ENCODE results near the gene GRIFIN. TPM values are rescaled to one million over a fixed set of nuclear protein-coding genes. Genes with fewer than 3 reads are reported as not detected.
"Not testable (repeated sequence)": the region's sequence is repeated elsewhere in the genome, so short reads cannot be mapped to it uniquely, and the experiment has no call there.

Gene GRIFIN
- total RNA-seq, 1 experiment from 2014 or later = not detected

DNA sequence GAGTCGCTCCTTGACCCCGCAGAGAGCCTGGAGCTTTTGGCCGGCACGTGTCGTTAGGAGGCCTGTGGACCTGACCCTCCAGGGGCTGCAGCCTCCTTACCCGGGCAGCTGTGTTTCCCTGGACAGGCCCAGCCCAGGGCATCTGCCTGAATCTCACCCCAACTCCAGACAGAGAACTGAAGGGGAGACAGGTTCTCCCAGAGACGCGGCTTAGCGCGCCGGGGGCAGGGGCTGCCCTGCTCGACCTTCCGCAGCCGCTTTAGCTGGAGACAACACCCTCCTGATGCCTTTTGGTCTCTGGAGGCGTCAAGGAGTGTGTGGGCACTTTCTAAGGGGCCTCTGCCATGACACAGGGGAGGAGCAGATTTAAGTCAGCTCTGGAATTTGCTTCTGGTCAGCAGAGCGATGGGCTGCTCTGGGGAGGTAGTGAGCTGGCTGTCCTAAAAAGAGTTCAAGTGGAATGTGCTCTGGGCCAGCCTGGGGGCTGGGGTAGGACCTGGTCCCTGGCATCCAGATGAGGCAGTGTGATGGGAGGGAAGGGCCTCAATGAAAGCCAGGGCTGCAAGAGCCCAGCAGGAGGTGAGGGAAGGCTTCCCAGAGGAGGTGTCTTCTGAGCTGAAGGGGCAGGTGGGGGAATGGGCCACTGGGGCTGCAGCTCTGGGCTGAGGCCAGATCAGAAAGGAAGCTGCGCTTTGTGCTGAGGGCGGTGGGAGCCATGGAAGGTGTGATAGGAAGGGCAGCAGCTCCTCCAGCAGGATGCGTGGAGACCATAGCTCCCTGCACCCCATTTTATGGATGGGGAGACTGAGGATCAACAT, 5.8 kb downstream of the GRIFIN start:
- no peak for DNase-seq (ENCODE audit: low spot score)
- in situ Hi-C loops (cut with HindIII; ENCODE audit: low sequenced_read_pairs) = no loop called here

DNA sequence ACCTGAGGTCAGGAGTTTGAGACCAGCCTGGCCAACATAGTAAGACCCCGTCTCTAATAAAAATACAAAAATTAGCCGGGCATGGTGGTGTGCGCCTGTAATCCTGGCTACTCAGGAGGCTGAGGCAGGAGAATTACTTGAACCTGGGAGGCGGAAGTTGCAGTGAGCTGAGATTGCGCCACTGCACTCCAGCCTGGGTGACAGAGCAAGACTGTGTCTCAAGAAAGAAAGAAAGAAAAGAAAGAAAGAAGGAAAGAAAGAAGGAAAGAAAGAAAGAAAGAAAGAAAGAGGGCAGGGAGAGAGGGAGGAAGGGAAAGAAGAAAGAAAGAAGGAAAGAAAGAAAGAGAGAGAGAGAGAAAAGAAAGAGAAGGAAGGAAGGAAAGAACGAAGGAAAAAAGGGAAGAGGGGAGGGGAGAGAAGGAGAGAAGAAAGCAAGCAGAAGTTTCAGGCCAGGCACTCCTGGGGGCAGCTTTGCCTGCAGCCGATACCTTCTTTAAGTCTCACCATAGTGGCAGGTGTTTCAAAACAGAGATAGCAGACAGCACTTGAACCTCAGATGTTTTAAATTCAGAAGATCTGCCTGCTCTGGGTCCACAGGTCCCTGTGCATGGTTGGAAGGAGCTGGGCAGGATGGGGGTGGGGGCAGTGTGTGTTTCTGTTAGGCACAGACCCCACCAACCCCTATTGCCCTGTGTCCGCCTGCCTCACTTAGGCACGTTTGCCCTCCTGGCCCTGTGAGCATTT, 6.6 kb downstream of the GRIFIN start:
- DNase-seq (ENCODE audit: low spot score); in situ Hi-C loops (cut with HindIII; ENCODE audit: low sequenced_read_pairs): not testable (repeated sequence)

DNA sequence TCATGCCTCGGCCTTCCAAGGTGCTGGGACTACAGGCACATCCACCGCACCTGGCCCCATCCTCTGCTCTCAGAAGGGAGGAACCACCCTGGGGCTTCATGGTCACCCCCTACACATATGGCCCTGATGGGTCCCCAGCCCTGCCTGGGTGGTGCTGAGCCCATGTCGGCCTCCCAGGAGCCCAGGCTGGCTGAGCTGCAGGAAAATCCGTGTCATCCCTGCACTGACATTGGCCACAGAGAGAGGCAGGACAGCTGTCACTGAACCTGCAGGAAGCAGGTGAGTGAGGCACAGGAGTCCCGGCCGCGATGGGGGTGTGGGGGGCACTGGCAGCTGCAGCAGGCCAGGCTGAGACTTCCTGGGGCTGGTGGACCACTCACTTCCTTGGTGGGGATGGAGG, 8.0 kb downstream of the GRIFIN start:
- in situ Hi-C loops (cut with HindIII; ENCODE audit: low sequenced_read_pairs) = no loop called here
- DNase-seq (ENCODE audit: low spot score) = no peak

DNA sequence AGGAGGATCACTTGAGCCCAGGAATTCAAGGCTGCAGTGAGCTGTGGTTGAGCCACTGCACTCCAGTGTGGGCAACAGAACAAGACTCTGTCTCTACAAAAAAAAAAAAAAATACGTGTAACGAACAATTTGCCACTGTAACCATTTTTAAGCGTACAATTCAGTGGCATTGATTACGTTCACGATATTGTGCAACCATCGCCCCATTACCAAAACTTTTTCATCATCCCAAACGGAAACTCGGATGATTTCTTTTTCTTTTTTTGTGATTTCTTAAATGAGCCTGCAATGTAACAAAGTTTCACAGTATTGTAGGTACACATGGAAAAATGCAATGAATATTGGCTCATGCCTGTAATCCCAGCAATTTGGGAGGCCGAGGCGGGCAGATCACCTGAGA, 9.5 kb downstream of the GRIFIN start:
- no peak for DNase-seq (ENCODE audit: low spot score)
- in situ Hi-C loops (cut with HindIII; ENCODE audit: low sequenced_read_pairs) = no loop called here

DNA sequence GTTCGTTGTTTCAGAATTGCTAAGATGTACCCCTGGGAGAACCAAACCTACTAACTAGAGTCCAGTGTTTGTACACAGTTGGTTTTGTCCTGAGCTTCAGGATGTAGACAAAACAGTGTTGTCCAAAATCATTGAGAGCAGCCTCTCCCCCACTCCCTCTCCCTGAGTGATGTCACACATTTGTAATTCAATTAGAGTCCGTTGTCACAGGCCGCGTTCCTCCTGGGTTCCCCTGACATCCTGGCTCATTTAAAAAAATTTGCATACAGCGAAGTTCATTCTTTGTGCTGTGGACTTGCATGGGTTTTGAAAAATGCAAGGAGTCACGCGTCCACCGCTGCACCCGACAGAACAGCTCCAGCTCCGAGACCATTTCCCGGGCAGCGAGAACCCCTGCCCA, 10.3 kb downstream of the GRIFIN start:
- in situ Hi-C loops (cut with HindIII; ENCODE audit: low sequenced_read_pairs) = no loop called here
- no peak for DNase-seq (ENCODE audit: low spot score)

DNA sequence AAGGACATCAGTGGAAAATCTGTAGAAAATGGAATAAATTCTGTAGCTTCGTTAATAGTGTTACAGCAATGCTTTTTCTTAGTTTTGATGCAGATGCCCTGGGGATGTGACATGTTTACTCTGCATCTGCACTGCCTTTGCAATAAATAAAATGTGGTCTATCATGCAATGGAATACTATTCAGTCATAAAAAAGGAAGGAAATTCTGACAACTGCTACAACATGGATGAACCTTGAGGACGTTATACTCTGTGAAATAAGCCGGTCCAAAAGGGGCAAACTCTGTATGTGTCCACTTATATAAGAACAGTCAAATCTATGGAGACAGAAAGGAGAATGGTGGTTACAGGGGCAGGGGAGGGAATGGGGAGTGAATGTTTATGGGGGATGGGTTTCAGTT, 13.5 kb downstream of the GRIFIN start:
- in situ Hi-C loops (cut with HindIII; ENCODE audit: low sequenced_read_pairs) = no loop called here
- DNase-seq (ENCODE audit: low spot score) = no peak

DNA sequence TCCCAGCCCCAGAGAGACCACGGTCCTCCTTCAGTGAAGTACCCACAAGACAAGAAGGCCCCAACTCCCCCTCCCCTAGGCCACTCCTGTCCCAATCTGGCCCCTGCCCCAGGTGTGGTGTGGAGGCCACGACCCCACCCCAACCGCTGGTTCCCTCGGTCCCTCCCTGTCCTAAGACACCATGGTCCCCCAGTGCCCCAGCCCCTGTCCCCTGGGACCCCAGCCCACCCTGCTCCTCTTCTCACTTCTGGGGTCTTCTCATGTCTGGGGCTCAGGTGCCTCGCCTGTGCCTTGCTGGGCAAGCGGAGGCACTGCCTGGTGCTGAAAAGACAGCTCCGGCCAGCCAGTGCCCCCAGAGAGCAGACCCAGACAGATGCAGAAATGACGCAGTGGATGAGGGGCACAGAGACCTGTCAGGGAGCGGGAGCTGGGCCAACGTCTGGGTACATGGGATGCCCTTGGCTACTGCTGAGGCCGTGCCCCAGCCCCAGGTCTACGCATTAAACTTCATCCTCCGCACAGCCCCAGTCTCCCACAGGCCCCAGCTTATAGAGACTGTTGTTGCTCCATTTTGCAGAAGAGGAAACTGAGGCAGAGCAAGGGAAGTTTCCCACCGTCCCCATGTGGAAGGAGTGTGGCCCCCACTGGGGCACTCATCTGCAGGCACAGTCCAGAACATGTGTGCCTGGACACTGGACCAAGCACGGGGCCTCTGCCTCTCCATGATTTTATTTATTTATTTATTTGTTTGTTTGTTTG, 14.8 kb downstream of the GRIFIN start:
- in situ Hi-C loops (cut with HindIII; ENCODE audit: low sequenced_read_pairs) = no loop called here
- DNase-seq (ENCODE audit: low spot score) = no peak

DNA sequence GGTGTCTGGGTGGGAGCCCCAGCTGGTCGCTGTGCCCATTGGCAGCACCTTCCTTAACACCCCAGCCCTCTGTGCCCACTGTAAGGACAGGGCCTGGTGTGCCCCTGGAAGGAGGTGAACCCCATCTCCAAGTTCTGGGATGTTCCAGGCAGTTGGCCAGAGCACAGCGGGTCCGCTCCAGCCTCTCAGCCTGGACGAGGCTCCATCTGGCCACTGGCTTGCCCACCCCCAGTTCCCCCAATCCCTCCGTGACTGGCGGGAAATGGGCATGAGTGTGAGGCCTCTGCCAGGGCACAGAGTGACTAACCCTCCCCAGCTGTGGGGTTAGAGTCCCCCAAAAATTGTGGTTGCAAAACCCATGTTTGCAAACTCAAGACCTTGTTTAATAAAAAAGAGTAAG, 15.6 kb downstream of the GRIFIN start:
- in situ Hi-C loops (cut with HindIII; ENCODE audit: low sequenced_read_pairs) = no loop called here
- peak; percentile 48 for DNase-seq (ENCODE audit: low spot score)

DNA sequence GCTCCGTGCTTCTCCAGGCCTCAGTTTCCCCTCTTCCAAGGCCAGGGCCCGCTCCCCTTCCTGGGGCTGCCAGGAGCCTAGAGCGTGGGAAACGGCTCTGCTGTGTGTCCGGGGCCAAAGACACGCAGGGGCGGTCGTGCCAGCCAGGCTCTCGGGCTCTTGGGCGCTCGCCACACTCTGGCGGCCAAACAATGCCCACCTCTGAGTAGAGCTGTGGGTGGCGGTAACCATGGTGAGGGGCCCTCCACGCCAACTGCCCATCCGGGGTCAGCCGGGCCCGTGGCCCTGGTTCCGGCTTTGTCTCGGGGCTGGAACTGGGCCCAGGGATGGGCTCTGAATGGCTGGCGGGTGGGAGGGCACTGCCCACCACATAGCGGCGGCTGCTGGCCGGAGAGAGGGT, 16.0 kb downstream of the GRIFIN start:
- no peak for DNase-seq (ENCODE audit: low spot score)
- in situ Hi-C loops (cut with HindIII; ENCODE audit: low sequenced_read_pairs) = no loop called here

DNA sequence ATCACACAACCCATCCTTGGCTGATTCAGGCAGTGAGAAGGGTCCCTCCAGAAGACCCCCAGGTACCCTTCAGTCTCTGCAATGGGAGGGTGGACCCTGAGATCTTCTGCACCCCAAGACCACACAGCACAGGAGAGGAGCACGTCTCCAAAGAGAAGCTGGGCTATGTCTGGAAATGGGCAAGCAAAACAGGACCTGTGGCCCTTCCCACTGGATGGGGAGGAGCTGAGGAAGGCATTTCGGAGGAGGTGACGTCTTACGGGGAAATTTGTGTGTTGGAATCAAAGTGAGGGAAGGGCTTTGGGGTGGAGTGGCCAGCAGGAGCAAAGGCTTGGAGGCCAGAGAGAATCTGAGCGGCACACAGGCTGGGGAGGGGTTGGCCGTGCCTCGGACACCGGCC, 16.5 kb downstream of the GRIFIN start:
- in situ Hi-C loops (cut with HindIII; ENCODE audit: low sequenced_read_pairs) = no loop called here
- DNase-seq (ENCODE audit: low spot score) = no peak

DNA sequence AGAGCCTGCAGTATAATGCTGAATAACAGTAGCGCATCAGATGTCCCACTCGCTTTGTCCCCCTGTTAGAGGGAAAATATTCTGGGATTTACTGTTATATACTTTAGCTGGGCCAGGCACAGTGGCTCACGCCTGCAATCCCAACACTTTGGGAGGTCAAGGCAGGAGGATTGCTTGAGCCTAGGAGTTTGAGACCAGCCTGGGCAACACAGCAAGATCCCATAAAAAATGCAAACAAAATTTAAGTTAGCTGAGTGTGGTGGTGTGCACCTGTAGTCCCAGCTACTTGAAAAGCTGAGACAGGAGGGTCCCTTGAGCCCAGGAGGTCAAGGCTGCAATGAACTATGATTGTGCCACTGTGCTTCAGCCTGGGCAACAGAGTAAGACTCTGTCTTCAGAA, 22.3 kb downstream of the GRIFIN start:
- DNase-seq (ENCODE audit: low spot score); in situ Hi-C loops (cut with HindIII; ENCODE audit: low sequenced_read_pairs): not testable (repeated sequence)

DNA sequence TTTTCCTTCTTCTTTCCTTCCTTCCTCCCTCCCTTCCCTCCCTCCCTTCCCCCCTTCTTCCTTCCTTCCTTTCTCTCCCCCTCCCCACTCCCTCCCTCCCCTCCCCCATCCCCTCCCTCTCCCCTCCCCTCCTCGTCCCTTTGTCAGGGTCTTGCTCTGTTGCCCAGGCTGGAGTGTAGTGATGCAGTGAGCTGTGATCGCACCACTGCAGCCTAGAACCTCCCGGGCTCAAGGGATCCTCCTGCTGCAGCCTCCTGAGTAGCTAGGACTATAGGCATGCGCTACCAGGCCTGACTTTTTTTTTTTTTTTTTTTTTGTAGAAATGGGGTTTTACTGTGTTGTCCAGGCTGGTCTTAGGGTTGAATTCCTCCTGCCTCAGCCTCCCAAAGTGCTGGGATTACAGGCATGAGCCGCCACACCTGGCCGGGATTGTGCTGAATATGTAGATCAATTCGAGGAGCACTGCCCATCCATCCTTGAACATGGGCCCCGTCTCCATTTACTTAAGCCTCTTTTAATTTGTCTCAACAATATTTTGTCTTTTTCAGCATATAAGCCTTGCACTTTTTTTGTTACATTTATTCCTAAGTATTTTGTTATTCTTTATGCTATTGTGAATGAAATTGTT, 23.4 kb downstream of the GRIFIN start:
- in situ Hi-C loops (cut with HindIII; ENCODE audit: low sequenced_read_pairs) = no loop called here
- no peak for DNase-seq (ENCODE audit: low spot score)

DNA sequence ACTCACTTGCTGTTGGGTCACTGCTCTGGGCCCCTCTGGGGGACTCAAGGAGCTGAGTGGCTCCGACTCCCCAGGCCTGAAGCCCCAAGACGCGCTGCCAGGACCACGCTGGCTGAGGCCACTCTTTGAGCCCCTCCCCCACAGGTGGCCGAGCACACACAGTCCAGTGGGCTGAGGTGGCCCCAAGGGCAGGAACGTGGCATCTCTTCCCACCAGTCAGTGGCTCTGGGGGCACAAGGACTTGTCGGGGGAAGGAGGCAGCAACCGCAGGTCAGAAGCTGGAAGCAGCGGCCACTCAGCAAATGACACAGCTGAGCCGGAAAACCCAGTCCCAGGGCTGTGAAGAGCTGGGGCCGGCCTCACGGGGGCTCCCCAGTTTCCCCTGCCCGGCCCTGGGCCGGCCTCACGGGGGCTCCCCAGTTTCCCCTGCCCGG, 24.1 kb downstream of the GRIFIN start:
- in situ Hi-C loops (cut with HindIII; ENCODE audit: low sequenced_read_pairs) = no loop called here
- DNase-seq (ENCODE audit: low spot score) = peak; percentile 45

DNA sequence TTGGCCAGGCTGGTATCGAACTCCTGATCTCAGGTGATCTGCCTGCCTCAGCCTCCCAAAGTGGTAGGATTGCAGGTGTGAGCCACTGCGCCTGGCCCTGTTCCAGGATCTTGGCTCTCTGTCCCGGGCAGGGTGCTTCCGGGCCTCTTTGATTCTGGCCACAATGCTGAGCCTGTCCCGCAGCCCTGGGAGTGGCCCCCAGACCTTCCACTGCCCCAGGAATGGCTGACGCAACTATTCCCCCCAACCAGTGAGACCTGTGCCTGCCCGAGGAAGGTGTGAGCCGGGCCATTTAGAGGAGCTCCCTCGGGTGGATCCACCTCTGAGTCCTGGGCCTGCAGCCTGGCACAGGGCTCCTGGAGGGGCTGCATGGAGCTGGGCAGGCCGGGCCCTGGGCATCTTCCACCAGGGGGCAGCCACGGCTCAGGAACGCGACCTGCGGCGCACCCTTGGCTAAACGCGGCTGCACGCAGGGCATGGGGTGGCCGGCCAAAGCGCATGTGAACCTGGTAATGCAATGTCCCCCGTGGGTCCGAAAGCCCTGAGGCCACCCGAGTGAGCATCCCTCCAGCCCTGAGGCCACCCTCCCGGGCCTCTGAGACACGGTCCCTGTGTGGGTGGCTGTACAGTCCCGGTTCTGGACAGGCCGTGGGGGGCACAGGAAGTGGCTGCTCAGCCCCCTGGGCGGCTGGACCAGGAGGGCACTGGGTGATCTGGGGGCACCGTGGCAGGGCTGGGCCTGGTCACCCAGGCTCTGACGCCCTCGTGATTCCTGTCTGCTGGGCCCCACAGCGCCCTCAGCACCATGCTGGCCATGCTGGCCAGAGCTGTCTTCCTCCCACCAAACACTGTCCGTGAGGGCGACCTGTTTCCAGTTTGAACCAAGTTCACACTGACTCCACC, 24.8 kb downstream of the GRIFIN start:
- in situ Hi-C loops (cut with HindIII; ENCODE audit: low sequenced_read_pairs) = no loop called here
- DNase-seq (ENCODE audit: low spot score) = peak; percentile 78

DNA sequence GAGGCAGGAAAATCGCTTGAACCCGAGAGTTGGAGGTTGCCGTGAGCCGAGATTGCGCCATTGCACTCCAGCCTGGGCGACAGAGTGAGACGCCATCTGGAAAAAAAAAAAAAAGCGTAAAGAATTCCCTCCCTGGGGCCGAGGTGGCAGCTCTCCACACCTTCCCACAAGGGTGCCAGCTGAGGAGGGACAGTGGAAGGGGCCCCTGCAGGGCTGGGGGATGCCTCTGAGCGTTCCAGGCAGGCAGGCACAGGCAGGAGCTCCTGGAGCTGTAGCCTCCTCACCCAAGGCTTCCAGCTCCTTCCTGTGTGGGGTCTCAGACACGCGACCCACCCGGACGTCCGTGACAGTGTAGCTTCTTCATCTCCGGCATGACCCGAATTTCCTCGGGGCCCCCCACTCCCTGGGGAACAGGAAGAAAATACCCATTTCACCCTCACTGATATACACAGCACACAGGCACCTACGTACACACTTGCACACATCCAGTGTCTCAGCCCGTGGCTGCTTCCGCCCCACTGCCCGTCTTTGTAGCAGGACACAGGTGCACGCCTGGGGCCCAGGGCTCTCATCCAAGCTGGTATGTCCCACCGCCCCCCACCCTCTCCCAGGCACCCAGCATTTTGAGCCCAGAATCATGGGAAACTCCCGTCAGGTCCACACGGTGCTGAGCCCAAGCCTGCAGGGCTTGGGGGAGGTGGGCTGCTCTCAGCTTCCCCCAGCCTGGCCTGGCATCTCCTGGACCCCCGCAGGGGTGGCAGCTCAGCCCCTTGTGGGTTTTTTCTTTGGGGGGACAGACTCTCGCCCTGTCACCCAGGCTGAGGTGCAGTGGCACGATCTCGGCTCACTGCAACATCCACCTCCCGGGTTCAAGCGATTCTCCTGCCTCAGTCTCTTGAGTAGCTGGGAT, 25.7 kb downstream of the GRIFIN start:
- DNase-seq (ENCODE audit: low spot score) = no peak
- in situ Hi-C loops (cut with HindIII; ENCODE audit: low sequenced_read_pairs) = no loop called here

DNA sequence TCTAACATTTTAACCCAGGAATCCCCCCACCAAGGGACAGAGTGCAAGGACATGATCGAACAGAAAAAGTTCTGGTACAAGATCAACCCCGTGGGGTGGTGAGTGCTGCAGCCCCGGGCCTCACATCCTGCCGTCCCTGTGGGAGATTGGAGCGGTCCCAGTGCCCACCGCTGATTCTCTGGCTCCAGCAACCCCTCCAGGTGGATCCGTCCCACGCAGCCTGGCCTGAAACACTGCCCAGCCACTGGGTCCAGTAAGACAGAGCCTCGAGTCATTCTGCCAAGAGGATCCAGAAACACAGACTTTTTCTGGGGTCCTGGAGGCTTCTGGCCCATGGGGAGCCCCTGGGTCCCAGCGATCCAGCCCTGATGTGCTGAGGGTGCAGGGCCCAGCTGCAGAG, 29.5 kb downstream of the GRIFIN start:
- in situ Hi-C loops (cut with HindIII; ENCODE audit: low sequenced_read_pairs) = no loop called here

DNA sequence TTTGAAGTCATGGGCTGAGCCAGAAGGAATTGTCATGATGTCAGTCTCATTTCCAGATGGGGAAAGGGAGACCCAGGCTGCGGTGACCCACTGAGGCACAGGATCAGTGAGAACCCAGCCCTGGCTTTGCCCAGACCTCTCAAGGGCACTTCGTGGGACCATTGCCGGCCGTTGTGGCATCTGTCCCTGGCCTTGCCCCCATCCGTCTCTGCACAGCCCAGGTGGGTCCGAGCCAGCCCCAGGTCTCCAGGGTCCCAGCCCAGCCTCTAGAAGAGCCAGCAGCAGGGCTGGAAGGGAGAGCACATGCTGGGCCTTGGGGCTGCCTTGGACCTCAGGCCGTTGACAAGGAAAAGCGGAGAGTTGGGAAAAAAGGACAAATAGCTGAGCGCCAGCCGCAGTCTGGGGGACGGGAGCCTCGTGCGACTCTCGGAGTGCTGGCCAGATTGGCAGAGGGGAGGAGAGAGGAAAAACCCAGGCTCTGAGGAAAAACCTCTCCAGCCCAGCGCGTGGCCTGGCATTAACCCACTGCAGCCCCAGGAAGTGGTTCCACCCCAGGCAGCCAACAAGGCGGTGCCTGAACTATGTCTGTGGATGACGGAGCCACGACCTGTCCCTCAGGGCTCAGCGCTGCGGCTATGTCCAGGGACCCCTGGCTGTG, 30.2 kb downstream of the GRIFIN start:
- in situ Hi-C loops (cut with HindIII; ENCODE audit: low sequenced_read_pairs) = no loop called here
- peak; percentile 71 for DNase-seq (ENCODE audit: low spot score)

More for the DNA sequence above, 29.5 kb downstream of the GRIFIN start:
- peak; percentile 63 for DNase-seq (ENCODE audit: low spot score)

Data from G401 (cell line).